ENCODE measurements around the gene COBLL1.

DNA sequence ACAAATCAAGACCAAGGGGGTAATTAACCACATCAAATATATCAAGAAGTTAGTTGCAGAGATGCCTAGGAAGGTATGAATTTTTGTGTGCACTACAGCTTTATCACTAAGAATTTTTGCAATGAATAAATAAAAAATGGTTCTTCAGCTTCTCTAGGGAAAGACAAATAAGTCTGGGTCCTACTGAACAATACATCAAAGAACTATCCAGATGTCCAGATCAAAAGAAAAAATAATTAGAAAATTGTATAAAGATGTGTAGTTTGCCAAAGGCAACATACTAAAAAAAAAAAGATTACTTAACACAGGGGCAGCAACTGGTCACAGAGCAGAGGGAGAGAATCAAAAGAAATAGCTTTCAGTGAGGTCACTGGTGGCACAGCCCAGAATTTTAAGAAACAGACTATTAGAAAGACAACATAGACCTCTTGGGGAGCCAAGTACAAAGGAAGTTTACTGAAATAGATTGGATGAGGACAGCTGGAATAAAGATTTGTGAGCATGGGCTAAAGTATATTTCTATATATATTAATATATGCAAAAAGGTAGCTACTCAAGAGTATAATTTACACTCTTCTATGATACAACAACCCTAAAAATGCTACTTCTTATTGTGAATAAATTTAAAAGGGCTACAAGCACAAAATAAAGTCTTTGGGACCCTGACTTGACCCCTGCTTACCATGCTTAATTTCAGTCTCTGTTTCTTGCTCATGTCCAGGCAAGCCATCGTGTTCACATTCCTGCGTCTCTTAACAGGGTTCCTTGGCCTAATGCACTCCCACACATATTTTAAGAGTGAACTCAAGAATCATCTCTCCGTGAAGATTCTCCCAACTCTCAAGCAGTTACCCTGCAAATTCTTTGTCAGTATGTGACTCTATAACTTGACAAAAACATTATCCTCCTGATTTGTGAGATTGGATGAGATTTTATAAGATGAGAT is 121.4 kb downstream of the COBLL1 start:
- TF ChIP-seq, protein P1, sequence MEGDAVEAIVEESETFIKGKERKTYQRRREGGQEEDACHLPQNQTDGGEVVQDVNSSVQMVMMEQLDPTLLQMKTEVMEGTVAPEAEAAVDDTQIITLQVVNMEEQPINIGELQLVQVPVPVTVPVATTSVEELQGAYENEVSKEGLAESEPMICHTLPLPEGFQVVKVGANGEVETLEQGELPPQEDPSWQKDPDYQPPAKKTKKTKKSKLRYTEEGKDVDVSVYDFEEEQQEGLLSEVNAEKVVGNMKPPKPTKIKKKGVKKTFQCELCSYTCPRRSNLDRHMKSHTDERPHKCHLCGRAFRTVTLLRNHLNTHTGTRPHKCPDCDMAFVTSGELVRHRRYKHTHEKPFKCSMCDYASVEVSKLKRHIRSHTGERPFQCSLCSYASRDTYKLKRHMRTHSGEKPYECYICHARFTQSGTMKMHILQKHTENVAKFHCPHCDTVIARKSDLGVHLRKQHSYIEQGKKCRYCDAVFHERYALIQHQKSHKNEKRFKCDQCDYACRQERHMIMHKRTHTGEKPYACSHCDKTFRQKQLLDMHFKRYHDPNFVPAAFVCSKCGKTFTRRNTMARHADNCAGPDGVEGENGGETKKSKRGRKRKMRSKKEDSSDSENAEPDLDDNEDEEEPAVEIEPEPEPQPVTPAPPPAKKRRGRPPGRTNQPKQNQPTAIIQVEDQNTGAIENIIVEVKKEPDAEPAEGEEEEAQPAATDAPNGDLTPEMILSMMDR (IDR thresholded peaks at IDR 0.05) = no peak
- no peak for TF ChIP-seq POLR2AphosphoS5 (IDR thresholded peaks at IDR 0.05)
